ENCODE results near the gene NUDT3.
"Not testable (repeated sequence)": the region's sequence is repeated elsewhere in the genome, so short reads cannot be mapped to it uniquely, and the experiment has no call there.

Gene NUDT3

GRCh38 chr6:34248727-34249468, 143.6 kb downstream of the NUDT3 start, which contains the start of gene SMIM29:
Gene SMIM29 (minus strand): TSS chr6:34249006. CDS start chr6:34247791, 1,215 bp downstream.
- peak; percentile 45 for DNase-seq

GRCh38 chr6:34248198-34248726, 144.2 kb downstream of the NUDT3 start:
- no peak for DNase-seq

- no peak for DNase-seq
Measured at GRCh38 chr6:34247481-34248197, 144.8 kb downstream of the NUDT3 start.

- DNase-seq: no peak
Measured at GRCh38 chr6:34246563-34247391, 145.7 kb downstream of the NUDT3 start.

GRCh38 chr6:34246249-34246562, 146.3 kb downstream of the NUDT3 start:
- DNase-seq: no peak

- DNase-seq: not testable (repeated sequence)
Measured at GRCh38 chr6:34245761-34246140, 146.7 kb downstream of the NUDT3 start.

GRCh38 chr6:34245032-34245760, 147.3 kb downstream of the NUDT3 start:
- DNase-seq: not testable (repeated sequence)

- no peak for DNase-seq
Measured at GRCh38 chr6:34243901-34244884, 148.3 kb downstream of the NUDT3 start.

GRCh38 chr6:34243131-34243771, 149.2 kb downstream of the NUDT3 start:
- no peak for DNase-seq

GRCh38 chr6:34242252-34243130, 150.0 kb downstream of the NUDT3 start:
- DNase-seq: no peak

- no peak for DNase-seq
Measured at GRCh38 chr6:34241351-34242215, 150.9 kb downstream of the NUDT3 start.

GRCh38 chr6:34240329-34241248, 151.9 kb downstream of the NUDT3 start:
- DNase-seq: no peak

- DNase-seq: no peak
Measured at GRCh38 chr6:34239893-34240292, 152.6 kb downstream of the NUDT3 start.

GRCh38 chr6:34239500-34239825, 153.0 kb downstream of the NUDT3 start:
- DNase-seq: no peak

GRCh38 chr6:34238585-34239499, 153.6 kb downstream of the NUDT3 start:
- no peak for DNase-seq

- no peak for DNase-seq
Measured at GRCh38 chr6:34237722-34238584, 154.5 kb downstream of the NUDT3 start.

All from NCI-H1436 treated with DMSO at 0.1 percent for 48 hours (cell line).